Left ventricle myocardium superior (tissue), 1 donor: ENCODE data around the gene FAM53C. TPM values are rescaled to one million over a fixed set of nuclear protein-coding genes. Genes with fewer than 3 reads are reported as not detected.
"Not testable (repeated sequence)": the region's sequence is repeated elsewhere in the genome, so short reads cannot be mapped to it uniquely, and the experiment has no call there.

Experiments
- ATAC-seq: fragments of 200-7000 bp; cut with Tn5 transposase; one replicate; pipeline ENCODE4 v1.9.1; 2020; ENCODE audit warnings: mild to moderate bottlenecking, moderate library complexity
- DNase-seq: peaks from one replicate; pipeline ENCODE4 v3.0.0-alpha.2; 2020
- intact Hi-C: fragments of 100-400 bp; cut with micrococcal nuclease; formaldehyde crosslinking; loops from one replicate; pipeline ENCODE4 v1.11.0; 2022
- long read RNA-seq: library from polyadenylated mRNA; unstranded; transcript quantifications from one replicate; pipeline ENCODE4 v2.0.0, GENCODE V29; 2021
- total RNA-seq: library from RNA; stranded (reverse); fragmentation: NEBNext Ultra II Directional; extraction: Animal tissue kit (Norgen Biotek cat#: 25700); gene quantifications from one replicate; pipeline ENCODE4 v1.2.1, GENCODE V29; 2021
- donor health status: DM: no; HTN: yes; CAD: no; lungs with severe emphysema.

The FAM53C gene
- 32.3 TPM for total RNA-seq
- long read RNA-seq, full-length matches to known transcripts = 18 of 83 reads
- long read RNA-seq, partial matches to known transcripts = 37 of 83 reads
- long read RNA-seq, other reads (novel, unspliced or antisense) = 28 of 83 reads

- ATAC-seq (peak; percentile 94), DNase-seq (peak; percentile 96)
- intact Hi-C loops = no loop called here
Observed at GRCh38 chr5:138337685-138338410, at the start of gene FAM53C. FAM53C (plus strand) TSS chr5:138338266; CDS start chr5:138341336, 3,070 bp downstream.

GRCh38 chr5:138289296-138289695 lies 48.8 kb upstream of the FAM53C start:
- intact Hi-C loops = no loop called here
- ATAC-seq = no peak
- DNase-seq = no peak

DNA sequence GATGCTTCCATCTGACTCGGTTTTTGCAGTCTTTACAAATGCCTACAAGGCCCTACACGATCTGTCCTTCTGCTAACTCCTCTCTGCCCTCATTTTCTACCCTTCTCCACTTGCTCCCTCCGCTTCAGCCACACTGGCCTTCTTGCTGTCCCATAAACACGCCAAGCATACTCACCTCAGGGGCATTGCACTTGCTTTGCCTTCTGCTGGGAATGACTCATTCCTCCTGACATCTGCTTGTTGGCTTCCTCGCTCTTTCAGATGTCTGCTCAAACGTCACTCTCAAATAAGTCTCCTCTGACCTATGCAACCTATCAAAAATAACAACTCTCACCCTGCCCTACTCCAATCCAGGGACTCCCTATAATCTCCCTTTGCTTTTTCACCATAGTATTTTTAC lies 34.7 kb upstream of the FAM53C start:
- ATAC-seq (no peak), DNase-seq (no peak)
- intact Hi-C loops = no loop called here

DNA sequence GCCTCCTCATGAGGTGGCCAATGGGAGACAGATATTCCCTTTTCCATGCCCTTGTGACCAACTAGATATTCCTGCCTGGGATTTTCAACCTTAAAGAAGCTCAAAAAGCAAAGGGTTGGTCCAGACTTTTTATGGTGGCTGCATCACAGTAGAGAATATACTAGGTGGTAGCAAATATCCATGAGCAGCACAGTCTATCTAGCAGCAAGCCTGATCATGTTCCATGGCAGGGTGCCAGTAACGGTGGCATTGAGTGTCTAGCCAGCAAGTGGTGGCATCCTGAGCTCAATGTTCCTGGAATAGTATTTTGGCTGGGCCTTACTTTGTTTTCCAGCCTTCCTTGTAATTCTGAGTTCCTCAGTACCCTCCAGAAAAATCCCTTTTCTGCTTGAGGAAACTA lies 32.3 kb upstream of the FAM53C start:
- intact Hi-C loops = no loop called here
- peak; percentile 98 for ATAC-seq

DNA sequence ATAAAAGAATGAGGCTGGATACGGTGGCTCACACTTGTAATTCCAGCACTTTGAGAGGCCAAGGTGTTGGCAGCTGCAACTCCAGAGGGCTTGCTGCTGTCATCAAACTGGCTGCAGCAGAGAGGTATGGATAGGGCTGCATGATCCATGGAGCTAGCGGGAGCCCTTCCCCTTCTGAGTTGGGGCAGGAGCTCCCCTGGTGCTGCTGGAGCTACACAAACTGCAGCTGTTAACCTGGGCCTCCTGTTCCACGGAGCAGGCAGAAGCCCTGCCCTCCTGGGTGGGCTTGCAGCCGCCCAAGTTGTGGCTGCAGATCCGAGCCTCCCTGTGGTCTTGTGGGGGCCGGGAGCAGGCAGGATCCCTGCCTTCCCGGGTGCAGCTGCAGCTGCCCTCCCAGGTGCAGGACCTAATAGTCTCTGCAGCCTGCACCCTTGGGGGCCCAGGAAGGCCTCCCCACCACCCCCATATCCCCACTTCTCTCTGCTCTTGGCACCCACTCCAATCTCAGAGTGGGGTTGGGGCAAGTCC lies 22.3 kb upstream of the FAM53C start:
- no peak for DNase-seq
- ATAC-seq = no peak
- intact Hi-C loops = no loop called here

More for the DNA sequence above, 32.3 kb upstream of the FAM53C start:
- DNase-seq = peak; percentile 86

DNA sequence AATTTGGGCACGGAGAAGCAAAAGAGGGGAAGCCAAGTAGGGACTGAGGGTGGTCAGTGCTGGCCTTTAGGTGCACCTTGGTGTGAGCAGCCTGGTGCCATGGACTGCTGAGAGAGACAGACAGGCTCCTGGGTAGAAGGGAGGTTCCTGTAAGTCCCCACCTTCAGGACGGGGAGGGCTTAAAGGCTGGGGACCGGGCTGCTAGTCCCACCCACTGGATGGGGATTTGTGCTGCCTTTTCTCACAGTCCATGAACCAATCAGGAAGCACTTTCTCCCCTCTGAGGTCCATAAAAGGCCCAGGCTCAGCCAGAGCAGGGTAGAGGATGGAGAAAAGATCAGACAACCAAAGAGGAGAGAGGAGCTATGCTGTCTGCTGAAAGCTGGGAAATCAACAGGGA lies 21.7 kb upstream of the FAM53C start:
- intact Hi-C loops = no loop called here
- ATAC-seq (no peak), DNase-seq (no peak)

DNA sequence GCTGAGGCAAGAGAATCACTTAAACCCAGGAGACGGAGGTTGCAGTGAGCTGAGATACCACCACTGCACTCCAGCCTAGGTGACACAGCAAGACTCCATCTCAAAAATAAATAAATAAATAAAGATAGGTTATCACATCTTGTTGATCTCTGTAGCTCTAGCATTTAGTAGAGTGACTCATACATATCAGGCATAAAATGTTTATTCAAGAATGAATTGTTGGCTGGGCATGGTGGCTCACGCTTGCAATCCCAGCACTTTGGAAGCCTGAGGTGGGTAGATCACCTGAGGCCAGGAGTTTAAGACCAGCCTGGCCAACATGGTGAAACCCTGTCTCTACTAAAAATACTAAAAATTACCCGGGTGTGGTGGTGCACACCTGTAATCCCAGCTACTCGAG lies 19.9 kb upstream of the FAM53C start:
- ATAC-seq, DNase-seq, intact Hi-C loops: not testable (repeated sequence)

DNA sequence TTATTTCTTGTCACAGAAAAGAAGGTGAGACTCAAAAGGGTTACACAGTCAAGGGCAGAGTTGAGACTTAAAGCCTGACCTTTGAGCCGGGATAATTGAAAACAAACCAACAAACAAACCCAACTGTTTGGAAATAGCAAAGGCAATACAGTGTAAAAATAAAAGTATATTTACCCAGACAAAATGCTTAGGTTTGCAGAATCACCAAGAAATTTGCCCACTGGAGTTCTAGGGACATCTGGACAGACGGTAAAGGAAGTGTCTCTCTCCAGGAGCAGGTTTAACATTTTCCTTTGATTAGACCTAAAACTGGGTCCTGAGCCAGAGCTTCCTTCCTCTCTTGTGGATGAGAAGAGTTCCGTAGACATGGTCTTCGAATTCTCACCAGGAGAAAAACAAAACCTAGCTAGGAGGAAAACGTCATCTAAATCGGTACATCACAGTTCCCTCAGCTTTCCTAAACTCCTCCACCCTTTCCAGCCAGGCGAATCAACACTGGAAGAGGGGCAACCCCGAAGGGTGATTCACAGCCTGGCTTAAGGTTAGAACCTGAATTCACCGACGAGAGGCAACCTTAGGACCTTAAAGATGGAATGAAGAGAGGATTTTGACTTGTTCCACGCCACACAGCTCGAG lies 7.1 kb upstream of the FAM53C start:
- ATAC-seq (no peak), DNase-seq (no peak)
- intact Hi-C loops = no loop called here

GRCh38 chr5:138331449-138332368 lies 6.4 kb upstream of the FAM53C start, which contains the start of gene CDC25C:
CDC25C (minus strand) TSS chr5:138331804; CDS start chr5:138331180, 624 bp downstream.
- DNase-seq = peak; percentile 98
- peak; percentile 100 for ATAC-seq
- intact Hi-C loops = no loop called here

GRCh38 chr5:138334867-138335447 lies 3.1 kb upstream of the FAM53C start:
- intact Hi-C loops = no loop called here
- DNase-seq (no peak), ATAC-seq (no peak)

DNA sequence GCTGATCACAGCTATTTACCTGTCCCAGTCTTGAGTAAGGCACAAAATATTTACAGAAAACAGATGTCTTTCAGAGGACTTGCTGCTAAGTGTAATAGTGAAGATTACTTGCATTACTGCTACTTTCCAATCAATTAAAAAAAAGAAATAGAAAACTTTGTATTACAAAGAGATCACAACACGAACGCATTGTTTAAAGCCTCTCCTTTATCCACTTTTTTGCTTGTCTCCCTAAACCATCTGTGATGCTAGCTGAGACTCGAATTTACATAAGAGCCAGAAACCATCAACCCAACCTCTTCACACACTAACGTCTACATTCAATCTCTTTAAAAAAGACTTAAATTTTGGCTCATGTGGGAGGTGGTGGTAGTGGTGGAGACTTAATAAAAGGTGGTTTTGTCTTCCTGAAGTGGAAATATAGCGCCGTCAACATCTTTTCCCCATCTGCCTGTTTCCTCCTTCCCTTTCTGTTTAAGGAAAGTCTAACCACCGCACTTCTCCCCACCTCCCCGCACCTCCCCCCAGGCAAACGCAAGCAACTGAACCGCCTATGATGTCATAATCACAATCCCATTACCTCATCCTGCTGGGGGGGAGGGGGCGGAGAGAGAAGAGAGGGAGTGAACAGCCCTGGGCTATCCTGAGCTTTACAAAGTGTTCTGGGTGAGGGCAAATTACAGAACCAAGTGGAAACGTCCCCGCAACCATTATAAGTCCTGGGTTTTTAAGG lies 948 bp upstream of the FAM53C start:
- peak; percentile 61 for ATAC-seq
- intact Hi-C loops = no loop called here
- no peak for DNase-seq

DNA sequence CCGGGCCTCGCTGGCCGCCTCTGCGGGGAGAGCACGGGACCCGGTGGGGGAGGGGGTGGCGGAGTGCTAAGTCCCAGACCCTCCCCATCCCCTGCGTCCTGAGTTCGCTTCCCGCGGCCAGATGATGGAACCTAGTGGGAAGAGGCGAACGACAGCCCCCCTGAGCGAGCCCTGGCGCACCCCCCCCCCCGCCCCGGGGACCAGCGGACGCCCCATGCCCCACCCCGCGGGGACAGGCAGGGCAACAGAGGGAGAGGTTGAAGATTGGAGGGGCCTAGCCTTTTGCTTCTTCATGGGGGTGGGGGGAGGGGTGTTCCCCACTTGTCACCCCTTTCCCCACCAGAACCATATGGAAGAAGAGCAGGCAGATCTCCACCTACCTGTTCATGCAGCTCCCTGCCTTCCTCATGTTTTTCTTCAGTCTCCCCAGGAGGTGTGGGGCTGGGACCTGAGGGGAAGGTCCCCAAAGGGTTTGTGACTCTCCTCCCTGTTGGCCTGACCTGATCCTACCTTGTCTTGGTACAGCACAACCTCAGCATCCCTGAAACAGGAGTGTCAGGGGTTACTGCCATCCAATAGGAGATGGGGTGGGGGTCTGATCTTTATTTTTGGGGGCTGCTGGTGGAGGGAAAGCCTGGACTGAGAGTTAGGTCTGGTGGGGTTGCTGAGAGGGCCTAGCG lies 485 bp downstream of the FAM53C start:
- intact Hi-C loops = no loop called here
- ATAC-seq = no peak
- DNase-seq = no peak

DNA sequence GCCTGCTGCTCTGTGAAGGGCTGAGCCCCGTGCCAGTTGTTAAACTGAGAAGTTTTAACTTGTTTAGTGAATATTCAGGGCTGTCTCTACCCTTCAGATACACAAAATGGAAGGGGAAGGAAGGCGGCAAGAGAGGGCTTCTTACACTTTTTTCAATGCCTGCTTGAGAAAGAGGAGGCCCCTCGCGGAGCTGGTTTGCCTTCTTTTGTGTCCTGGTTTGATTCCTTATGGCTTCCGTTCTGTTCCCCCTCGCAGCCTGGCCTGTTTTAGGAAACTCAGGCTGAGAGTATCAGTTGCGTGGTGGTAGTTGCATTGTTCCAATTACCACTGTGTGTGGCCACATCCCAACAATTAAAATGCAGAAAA lies 1.0 kb downstream of the FAM53C start:
- ATAC-seq = no peak
- no peak for DNase-seq
- intact Hi-C loops = no loop called here

- DNase-seq (no peak), ATAC-seq (no peak)
- intact Hi-C loops = no loop called here
Observed at GRCh38 chr5:138339464-138339863, 1.4 kb downstream of the FAM53C start.

GRCh38 chr5:138340008-138340407 lies 1.9 kb downstream of the FAM53C start:
- intact Hi-C loops = no loop called here

GRCh38 chr5:138344887-138345622 lies 7.0 kb downstream of the FAM53C start:
- DNase-seq = no peak
- intact Hi-C loops = no loop called here
- ATAC-seq = no peak

More at GRCh38 chr5:138340008-138340407, 1.9 kb downstream of the FAM53C start:
- ATAC-seq (no peak), DNase-seq (no peak)

DNA sequence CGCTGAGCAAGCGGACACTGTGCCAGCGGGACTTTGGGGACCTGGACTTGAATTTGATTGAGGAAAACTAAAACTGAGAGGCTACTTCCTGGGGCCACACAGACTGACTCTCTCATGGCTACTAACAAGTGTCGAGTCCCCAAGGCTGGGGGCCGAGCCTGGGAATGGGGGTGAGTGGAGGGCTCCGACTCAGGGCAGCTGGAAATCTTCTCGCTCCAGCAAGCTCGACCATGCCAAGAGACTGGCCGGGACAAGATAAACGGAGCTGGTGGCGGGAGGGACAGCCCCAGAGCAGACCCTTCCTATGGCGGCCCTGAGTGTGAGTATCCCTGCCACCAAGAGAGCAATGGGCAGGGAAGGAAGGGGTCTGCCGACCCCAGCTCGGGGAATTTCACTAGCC lies 8.8 kb downstream of the FAM53C start:
- intact Hi-C loops = no loop called here
- DNase-seq = no peak

More for the DNA sequence above, 8.8 kb downstream of the FAM53C start:
- ATAC-seq = no peak
